AG04449 (cell line): ENCODE results near the gene PAQR4.

Source experiments
- CTCF ChIA-PET: fragments of 350-600 bp; formaldehyde crosslinking; extraction: SDS; loops from one replicate; lab custom pipeline; 2021; ENCODE audit warnings: antibody characterized with exemption; lab: Yijun Ruan, JAX
- POLR2A ChIA-PET: fragments of 400-600, 350-600 bp; formaldehyde crosslinking; extraction: SDS; loops from one replicate; lab custom pipeline; 2020; ENCODE audit warnings: antibody characterized with exemption, inconsistent platforms; lab: Yijun Ruan, JAX
- DNase-seq: peaks from one replicate; pipeline ENCODE4 v3.0.0-alpha.2; 2010; ENCODE audit warnings: low read depth, low spot score
- H3K4me3 ChIP-seq: 2 replicates; pipeline ENCODE4 v1.5.1; 2011; ENCODE audit warnings: low read depth, mild to moderate bottlenecking, control low read depth, low read length
- TF ChIP-seq, protein P1 (sequence below): IDR thresholded peaks from one replicate; pipeline ENCODE4 v1.5.1; 2011; ENCODE audit warnings: mild to moderate bottlenecking, moderate library complexity, low read length, control low read depth, inconsistent platforms; ENCODE audit not compliant: insufficient read depth; ENCODE audit errors: missing control alignments

PAQR4 gene

DNA sequence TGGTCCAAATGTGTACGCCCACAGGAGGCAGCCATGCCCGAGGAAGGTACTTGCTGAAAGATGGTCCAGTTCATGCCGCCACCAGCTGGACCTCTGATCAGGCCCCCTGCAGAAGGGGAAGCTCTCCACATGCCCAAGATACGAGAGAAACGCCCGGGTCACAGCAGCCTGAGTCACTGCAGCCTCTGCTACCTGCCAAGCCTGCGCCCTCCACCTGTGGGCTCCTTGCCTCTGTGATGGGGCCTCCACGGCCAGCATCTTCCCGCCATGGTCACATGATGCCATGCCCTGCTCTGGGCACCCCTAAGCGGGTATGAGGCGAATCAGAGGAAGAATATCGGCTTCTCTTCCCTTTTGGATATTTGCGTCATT lies 18.8 kb upstream of the PAQR4 start:
- no peak overlapping the region for H3K4me3 ChIP-seq
- CTCF ChIA-PET = interaction anchor here (1.3 to 6.3 kb wide), 4 partner anchors 9 to 31 kb away, joined by 4 to 30 read pairs (median 8); no protein-coding TSS in a partner anchor
- TF ChIP-seq, protein P1, sequence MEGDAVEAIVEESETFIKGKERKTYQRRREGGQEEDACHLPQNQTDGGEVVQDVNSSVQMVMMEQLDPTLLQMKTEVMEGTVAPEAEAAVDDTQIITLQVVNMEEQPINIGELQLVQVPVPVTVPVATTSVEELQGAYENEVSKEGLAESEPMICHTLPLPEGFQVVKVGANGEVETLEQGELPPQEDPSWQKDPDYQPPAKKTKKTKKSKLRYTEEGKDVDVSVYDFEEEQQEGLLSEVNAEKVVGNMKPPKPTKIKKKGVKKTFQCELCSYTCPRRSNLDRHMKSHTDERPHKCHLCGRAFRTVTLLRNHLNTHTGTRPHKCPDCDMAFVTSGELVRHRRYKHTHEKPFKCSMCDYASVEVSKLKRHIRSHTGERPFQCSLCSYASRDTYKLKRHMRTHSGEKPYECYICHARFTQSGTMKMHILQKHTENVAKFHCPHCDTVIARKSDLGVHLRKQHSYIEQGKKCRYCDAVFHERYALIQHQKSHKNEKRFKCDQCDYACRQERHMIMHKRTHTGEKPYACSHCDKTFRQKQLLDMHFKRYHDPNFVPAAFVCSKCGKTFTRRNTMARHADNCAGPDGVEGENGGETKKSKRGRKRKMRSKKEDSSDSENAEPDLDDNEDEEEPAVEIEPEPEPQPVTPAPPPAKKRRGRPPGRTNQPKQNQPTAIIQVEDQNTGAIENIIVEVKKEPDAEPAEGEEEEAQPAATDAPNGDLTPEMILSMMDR = no peak
- DNase-seq = no peak
- POLR2A ChIA-PET = interaction anchor here (0.6 kb wide), 1 partner anchor 12 kb away, joined by 3 read pairs; no protein-coding TSS in a partner anchor

DNA sequence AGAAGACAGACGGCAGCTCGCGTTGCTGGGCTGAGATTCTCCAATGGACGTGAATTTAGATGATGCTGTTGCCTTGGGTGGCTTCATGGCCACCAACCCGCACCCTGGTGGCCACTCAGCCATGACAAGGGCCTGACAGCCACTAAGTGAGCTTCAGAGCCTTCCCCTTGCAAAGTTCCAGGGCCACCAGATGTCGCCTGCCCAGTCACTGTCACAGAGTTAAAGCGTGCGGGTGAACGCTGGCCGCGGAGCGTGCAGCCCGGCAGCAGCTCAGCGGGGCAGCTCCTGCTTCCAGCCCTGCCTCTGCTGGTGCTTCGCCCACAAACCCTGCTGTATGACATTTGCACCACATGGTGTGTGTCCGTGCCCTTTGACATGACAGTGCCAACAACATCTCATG lies 18.4 kb upstream of the PAQR4 start:
- H3K4me3 ChIP-seq = no peak overlapping the region
- no peak for DNase-seq
- POLR2A ChIA-PET = no interaction called here
- TF ChIP-seq, protein P1 = no peak
- CTCF ChIA-PET = interaction anchor here (1.3 to 6.3 kb wide), 4 partner anchors 8 to 31 kb away, joined by 4 to 30 read pairs (median 8); no protein-coding TSS in a partner anchor

DNA sequence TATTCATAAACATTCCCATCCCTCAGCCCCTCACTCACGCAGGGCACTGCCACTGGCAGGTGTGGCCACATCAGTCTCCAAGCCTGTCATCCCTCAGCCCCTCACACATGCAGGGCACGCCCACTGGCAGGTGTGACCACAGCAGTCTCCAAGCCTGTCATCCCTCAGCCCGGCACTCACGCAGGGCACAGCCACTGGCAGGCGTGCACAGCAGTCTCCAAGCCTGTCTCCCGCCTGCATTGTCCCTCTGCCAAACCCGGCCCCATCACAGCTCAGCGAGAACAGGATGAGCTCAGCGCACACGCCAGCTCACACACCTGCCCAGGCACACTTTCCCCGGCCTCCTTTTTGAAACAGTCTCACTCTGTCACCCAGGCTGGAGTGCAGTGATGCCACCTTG lies 16.5 kb upstream of the PAQR4 start:
- H3K4me3 ChIP-seq = no peak overlapping the region
- POLR2A ChIA-PET = no interaction called here
- no peak for DNase-seq
- TF ChIP-seq, protein P1 = no peak
- CTCF ChIA-PET = interaction anchor here (1.8 kb wide), 1 partner anchor 10 kb away, joined by 15 read pairs; no protein-coding TSS in a partner anchor

DNA sequence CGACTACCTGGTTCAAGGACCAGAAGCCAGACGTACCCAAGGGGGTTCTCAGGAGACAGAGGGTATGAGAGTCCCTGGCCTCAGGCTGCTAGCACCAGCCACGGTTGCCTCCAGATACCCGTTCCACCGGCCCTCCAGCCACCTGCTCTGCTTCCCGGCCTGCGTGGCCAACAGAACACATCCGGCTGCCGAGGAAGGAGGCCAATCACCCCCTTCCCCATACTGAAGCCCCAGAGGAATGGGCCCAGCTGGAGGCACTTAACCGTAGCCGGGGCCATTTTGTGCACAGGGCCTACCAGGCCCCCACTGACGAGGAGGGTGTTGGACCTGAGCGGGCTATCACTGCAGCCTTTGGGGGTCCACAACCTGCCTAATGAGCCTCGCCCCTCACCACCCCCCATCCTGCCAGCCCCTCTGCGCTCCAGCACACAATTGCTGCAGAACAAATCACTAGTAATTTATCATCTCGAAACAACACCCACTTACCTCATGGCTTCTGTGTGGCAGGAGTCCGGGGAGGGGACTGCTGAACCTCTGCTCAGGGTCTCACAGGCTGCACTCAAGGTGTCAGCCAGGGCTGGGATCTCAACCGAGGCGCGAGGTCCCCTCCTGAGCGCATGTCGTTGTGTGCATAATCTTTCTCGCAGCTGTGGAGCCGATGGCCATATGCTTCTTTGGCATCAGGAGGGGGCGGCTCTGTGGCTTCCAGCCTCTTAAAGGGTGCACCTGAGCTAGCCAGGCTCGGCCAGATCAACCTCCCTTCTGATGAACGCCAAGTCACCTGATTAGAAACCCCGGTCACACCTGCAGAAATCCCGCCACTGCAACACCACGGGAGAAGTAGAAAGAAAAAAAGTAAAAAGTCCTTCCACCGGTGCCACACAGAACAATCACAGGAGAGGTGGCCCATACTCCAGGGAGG lies 15.2 kb upstream of the PAQR4 start:
- ChIA-PET POLR2A (no interaction called here), CTCF (interaction anchor here (1.8 kb wide), 1 partner anchor 9 kb away, joined by 15 read pairs; no protein-coding TSS in a partner anchor)
- TF ChIP-seq, protein P1 = no peak
- no peak for DNase-seq
- no peak overlapping the region for H3K4me3 ChIP-seq

DNA sequence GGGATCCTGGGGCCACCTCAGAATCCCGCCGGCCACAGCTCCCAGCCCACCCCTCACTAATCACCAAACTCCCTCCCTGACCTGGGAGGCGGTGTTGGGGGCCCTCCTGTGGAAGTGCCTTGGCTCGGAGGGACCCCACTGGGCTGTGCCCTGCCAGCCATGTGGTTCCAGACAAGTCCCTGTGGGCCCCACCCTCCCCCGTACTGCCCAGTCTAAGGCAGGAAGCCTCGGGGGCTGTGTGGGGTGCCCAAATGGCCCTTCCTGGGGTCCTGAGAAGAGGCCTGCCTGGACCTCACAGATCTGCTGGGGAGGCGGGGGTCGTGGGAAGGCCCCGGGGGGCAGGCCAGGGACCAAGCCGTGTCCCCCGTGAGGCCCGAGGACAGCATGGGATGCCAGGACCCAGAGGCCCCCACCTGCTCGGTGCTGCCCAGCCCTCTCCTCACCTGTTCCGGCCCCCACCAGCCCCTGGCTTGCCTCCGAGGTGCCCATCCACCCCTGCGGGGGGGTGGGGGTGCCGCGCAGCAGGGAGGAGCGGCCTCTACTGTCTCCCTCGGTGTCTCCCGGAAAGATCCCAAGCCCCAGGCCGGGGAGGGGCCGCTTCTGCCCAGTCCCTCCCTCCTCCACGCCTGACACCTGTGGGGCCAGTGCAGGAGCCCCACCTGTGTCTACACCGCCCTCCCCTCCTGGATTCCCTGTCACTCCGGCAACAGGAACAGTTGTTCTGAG lies 14.3 kb upstream of the PAQR4 start:
- H3K4me3 ChIP-seq = no peak overlapping the region
- ChIA-PET CTCF (no interaction called here), POLR2A (no interaction called here)
- DNase-seq = no peak
- TF ChIP-seq, protein P1 = no peak

DNA sequence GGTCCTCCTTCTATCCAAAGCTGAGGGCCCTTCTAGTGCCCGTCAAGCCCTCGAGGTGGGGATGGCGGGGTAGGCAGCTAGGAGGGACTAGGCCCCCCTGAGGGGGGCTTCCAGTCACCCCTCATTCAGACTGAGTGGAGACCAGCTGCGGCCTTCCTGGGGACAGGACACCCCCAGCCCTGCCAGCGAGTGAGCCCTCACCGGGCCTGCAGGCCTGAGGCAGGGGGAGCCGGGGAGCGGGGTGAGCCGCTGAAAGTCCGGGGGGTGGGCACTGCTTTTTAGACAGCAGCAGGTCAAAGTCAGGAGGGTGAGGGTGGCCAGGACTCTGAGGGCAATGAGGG lies 13.7 kb upstream of the PAQR4 start:
- no peak overlapping the region for H3K4me3 ChIP-seq
- no peak for DNase-seq
- TF ChIP-seq, protein P1 = no peak
- CTCF ChIA-PET = interaction anchor here (1.1 to 1.3 kb wide), 2 partner anchors 10 to 28 kb away, joined by 4 to 5 read pairs; no protein-coding TSS in a partner anchor
- POLR2A ChIA-PET = no interaction called here
